RWPE2 (cell line): ENCODE results near the gene SHC4.

ENCODE experiments used
- ATAC-seq: fragments of 200-7000 bp; cut with Tn5 transposase; 3 replicates; pipeline ENCODE4 v1.9.1; 2021; ENCODE audit warnings: low read depth
- DNase-seq: peaks from one replicate; pipeline ENCODE4 v3.0.0-alpha.2; 2020; ENCODE audit warnings: low spot score
- H3K27ac ChIP-seq: fragments of 450-650 bp; 2 replicates; pipeline ENCODE4 v1.5.1; 2017; ENCODE audit warnings: mild to moderate bottlenecking; ENCODE audit not compliant: poor library complexity, severe bottlenecking
- H3K27me3 ChIP-seq: fragments of 250-450 bp; sonication (Bioruptor Pico); 2 replicates; pipeline ENCODE4 v1.5.1; 2021; ENCODE audit warnings: mild to moderate bottlenecking, moderate library complexity; ENCODE audit not compliant: insufficient read depth, poor library complexity, severe bottlenecking
- H3K36me3 ChIP-seq: fragments of 250-450 bp; sonication (Bioruptor Pico); 2 replicates; pipeline ENCODE4 v1.5.1; 2020; ENCODE audit warnings: low read depth, mild to moderate bottlenecking, moderate library complexity
- H3K4me1 ChIP-seq: fragments of 250-450 bp; sonication (Bioruptor Pico); 2 replicates; pipeline ENCODE4 v1.5.1; 2021; ENCODE audit warnings: mild to moderate bottlenecking, moderate library complexity; ENCODE audit not compliant: insufficient read depth, poor library complexity, severe bottlenecking
- H3K4me3 ChIP-seq: fragments of 250-450 bp; sonication (Bioruptor Pico); 2 replicates; pipeline ENCODE4 v1.5.1; 2021; ENCODE audit warnings: mild to moderate bottlenecking, moderate library complexity; ENCODE audit not compliant: severe bottlenecking
- H3K9me3 ChIP-seq: fragments of 250-450 bp; sonication (Bioruptor Pico); 2 replicates; pipeline ENCODE4 v1.5.1; 2021; ENCODE audit warnings: mild to moderate bottlenecking, moderate library complexity; ENCODE audit not compliant: severe bottlenecking
- TF ChIP-seq, protein P1 (sequence below): fragments of 450-650 bp; IDR thresholded peaks from one replicate; pipeline ENCODE4 v1.5.1; 2017; ENCODE audit warnings: mild to moderate bottlenecking, moderate library complexity; ENCODE audit not compliant: poor library complexity, severe bottlenecking

SHC4 gene

DNA sequence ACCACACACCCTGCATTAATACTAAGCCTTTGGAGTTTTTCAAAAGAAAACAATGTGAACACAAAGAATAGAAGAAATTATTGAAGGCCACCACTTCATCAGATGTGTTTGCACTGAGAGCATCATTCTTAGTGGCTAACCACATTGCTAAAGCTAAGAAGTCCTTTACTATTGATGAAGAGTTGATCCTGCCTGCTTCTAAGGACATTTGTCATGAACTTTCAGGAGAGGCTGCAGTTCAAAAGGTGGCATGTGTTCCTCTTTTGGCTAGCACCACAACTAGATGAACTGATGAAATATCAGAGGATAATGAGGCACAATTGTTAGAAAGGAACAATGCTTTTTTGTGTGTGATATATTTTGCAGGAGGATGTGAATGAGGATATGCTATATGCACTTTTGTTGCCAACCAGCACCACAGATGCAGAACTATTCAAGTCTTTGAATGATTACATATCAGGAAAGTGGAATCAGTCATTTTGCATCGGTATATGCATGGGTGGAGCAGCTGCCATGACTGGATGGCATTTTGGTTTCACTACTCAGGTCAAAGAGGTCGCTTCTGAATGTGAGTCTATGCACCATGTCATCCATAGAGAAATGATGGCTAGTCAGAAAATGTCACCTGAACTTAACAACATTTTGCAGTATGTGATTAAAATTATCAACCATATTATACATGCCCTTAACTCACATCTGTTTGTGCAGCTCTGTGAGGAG, 88.3 kb downstream of the SHC4 start:
- H3K36me3 ChIP-seq, result peaks cover 8% of the 10 kb centered on the region
- H3K27ac ChIP-seq, result no peak overlapping the region
- no peak overlapping the region for H3K4me3 ChIP-seq
- TF ChIP-seq, protein P1, sequence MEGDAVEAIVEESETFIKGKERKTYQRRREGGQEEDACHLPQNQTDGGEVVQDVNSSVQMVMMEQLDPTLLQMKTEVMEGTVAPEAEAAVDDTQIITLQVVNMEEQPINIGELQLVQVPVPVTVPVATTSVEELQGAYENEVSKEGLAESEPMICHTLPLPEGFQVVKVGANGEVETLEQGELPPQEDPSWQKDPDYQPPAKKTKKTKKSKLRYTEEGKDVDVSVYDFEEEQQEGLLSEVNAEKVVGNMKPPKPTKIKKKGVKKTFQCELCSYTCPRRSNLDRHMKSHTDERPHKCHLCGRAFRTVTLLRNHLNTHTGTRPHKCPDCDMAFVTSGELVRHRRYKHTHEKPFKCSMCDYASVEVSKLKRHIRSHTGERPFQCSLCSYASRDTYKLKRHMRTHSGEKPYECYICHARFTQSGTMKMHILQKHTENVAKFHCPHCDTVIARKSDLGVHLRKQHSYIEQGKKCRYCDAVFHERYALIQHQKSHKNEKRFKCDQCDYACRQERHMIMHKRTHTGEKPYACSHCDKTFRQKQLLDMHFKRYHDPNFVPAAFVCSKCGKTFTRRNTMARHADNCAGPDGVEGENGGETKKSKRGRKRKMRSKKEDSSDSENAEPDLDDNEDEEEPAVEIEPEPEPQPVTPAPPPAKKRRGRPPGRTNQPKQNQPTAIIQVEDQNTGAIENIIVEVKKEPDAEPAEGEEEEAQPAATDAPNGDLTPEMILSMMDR, result no peak
- no peak for ATAC-seq
- H3K9me3 ChIP-seq, result no peaks in the 10 kb centered on the region
- H3K27me3 ChIP-seq, result no peaks in the 10 kb centered on the region
- DNase-seq, result no peak
- peaks cover 10% of the 10 kb centered on the region for H3K4me1 ChIP-seq

DNA sequence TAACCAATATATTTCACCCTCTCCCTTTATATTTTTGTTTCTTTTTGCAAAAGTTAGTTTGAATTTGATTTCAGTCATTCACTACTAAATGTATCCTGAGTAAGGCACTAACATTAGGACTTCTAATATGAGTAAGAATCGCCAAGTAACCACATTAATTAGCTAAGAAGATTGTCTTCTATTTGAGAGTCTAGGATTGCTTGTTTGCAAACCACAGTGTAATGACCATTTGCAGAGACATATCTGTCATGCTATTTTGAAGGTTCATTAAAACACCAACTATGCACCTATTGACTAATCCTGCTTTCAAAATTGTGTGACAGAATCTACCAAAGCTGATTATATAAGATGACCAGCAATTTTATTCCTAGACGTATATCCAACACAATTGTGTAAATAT, 91.1 kb downstream of the SHC4 start:
- H3K36me3 ChIP-seq, result no peaks in the 10 kb centered on the region
- ATAC-seq, result no peak

DNA sequence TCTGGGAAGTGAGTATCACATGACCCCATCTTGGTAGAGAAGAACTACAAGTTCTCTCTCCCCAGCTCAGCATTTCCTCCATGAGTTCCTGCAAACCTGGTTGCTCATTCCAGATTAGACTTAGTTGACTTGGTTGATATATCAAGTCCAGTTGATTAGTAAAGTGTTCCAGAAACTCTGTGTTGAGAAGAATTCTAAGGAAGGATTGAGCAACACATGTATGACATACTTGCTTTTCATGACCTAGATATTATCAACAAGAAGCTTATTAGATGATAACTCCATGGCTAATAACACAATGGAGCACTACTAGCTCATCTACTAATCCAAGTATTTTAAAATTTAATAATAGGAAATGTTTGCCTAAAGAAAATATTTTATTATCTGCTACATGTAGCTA, 92.2 kb downstream of the SHC4 start:
- no peak overlapping the region for H3K4me3 ChIP-seq

More for the DNA sequence above, 91.1 kb downstream of the SHC4 start:
- Histone ChIP-seq H3K27ac (no peak overlapping the region), H3K4me1 (peaks cover 15% of the 10 kb centered on the region), H3K27me3 (no peaks in the 10 kb centered on the region), H3K4me3 (no peak overlapping the region), H3K9me3 (no peaks in the 10 kb centered on the region)
- TF ChIP-seq, protein P1, result no peak
- no peak for DNase-seq

DNA sequence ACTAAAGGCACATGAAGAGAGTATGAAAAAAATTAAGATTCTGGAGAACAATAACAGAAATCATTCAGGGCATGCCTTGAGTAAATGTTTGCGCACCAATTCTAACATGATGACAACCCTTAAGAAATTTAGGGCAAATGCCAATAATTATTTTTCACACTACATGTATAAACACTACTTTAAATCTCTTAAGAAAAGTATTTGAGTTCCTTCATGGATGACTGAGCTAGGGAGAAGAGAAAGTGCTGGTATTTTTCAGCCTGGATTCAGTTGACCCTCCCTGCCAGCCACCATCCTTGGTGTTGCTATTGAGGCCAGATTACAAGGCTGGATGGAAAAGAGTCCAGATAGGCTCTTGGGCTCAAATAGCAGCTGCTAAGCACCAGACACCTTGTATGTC, 93.8 kb downstream of the SHC4 start:
- H3K9me3 ChIP-seq, result no peaks in the 10 kb centered on the region
- H3K36me3 ChIP-seq, result no peaks in the 10 kb centered on the region
- TF ChIP-seq, protein P1, result no peak
- no peak overlapping the region for H3K4me3 ChIP-seq
- peaks cover 27% of the 10 kb centered on the region for H3K4me1 ChIP-seq
- DNase-seq (no peak), ATAC-seq (no peak)
- H3K27me3 ChIP-seq, result no peaks in the 10 kb centered on the region
- no peak overlapping the region for H3K27ac ChIP-seq

More for the DNA sequence above, 92.2 kb downstream of the SHC4 start:
- Histone ChIP-seq H3K4me1 (peaks cover 20% of the 10 kb centered on the region), H3K36me3 (no peaks in the 10 kb centered on the region), H3K9me3 (no peaks in the 10 kb centered on the region), H3K27ac (no peak overlapping the region), H3K27me3 (no peaks in the 10 kb centered on the region)
- TF ChIP-seq, protein P1, result no peak
- ATAC-seq (no peak), DNase-seq (no peak)

DNA sequence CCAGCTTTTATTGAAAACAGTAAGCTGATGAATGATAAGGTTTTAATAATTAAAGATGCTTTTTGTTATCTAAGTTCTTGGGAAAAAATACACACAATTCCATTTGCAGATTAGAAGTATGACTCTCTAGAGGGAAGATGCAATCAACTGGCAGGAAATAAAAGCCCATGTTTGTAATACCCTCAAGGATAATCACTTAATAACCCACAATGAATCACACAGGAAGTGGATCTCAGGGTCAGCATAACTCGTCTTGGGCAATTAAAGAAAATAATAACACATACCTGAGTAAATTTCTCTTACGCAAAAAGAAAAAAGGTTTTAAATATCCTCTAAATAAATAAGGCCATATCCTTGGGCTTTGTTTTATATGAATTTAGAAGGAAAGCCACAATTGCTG, 95.2 kb downstream of the SHC4 start:
- DNase-seq, result no peak
- H3K36me3 ChIP-seq, result no peaks in the 10 kb centered on the region

More for the DNA sequence above, 95.2 kb downstream of the SHC4 start:
- Histone ChIP-seq H3K4me1 (peaks cover 27% of the 10 kb centered on the region), H3K27ac (peak overlapping the region; percentile 54), H3K27me3 (no peaks in the 10 kb centered on the region), H3K4me3 (no peak overlapping the region), H3K9me3 (no peaks in the 10 kb centered on the region)
- TF ChIP-seq, protein P1, result no peak
- peak; percentile 98 for ATAC-seq
